GM18502 (cell line): Measurements from ENCODE around the gene ARHGAP18.

Experiments used
- ATAC-seq: cut with Tn5 transposase; IDR thresholded peaks from one replicate; pipeline ENCODE4 v1.9.1; 2021; ENCODE audit warnings: mild to moderate bottlenecking; ENCODE audit not compliant: unreplicated experiment, poor library complexity

Gene ARHGAP18

DNA sequence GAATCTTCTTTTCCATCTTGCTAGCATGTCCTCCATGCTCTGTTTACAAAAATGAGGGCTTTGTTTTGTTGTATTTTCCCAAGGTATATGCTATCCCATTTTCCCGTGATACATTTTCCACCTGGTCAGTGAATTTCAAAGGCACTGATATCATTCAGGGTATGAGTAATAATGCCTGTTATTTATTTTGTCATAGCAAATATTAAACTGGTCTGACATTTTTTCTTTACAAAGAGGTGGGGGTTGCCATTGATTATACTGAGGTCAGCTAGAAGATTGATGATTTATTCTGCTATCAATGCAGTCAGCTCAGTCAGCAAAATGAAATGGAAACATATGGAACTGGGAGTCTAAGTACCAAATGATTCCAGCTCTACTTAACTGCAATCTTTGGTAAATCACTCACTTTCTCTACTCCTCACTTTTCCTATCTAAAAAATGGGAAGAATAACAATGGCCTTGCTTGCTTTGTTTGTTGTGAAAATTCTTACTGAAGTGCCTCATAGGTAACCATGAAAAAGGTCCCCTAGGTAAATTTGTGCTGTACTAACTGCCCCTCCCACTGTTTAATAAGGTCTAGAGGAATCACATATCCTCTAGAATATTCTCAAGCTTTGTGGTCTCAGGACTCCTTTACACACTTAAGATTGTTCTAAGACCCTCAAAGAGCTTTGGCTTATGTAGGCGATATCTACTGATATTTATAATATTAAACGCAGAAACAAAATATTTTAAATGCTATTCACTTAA is 64.0 kb downstream of the ARHGAP18 start:
- ATAC-seq: no peak

- ATAC-seq: no peak
Observed at GRCh38 chr6:129645106-129645829, 64.7 kb downstream of the ARHGAP18 start.

DNA sequence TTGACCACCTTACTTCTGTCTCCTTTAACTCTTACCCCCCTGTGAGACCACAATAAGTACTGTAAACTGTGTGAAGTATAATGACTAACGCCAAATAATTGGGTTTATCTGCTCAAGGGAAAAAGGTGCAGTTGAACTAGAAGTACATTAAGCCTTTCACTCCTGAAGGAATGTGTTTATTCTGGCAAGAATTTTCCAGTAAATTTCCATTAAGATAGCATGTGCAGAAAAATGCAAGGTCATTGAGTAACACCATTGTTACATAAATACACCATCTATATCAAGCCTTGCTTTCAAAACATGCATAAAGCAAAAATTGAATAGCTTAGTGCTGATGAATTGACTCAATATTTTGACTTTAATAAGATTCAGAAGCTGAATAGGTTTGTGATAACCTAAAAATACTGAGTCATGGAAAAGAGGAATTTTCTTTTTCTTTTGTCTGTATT is 65.4 kb downstream of the ARHGAP18 start:
- no peak for ATAC-seq

- ATAC-seq: no peak
Observed at GRCh38 chr6:129643968-129644367, 66.0 kb downstream of the ARHGAP18 start.

DNA sequence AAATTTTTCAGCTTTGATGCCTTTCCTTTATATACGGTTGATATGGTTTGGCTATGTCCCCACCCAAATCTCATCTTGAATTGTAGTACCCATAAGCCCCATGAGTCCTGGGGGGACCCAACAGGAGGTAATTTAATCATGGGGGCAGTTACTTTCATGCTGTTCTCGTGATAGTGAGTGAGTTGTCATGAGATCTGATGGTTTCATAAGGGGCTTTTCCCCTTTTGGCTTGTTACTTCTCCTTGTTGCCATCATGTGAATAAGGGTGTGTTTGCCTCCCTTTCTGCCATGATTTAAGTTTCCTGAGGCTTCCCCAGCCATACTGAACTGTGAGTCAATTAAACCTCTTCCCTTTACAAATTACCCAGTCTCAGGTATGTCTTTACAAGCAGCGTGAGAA is 66.8 kb downstream of the ARHGAP18 start:
- ATAC-seq: no peak

GRCh38 chr6:129642322-129642721 is 67.7 kb downstream of the ARHGAP18 start:
- ATAC-seq: no peak

DNA sequence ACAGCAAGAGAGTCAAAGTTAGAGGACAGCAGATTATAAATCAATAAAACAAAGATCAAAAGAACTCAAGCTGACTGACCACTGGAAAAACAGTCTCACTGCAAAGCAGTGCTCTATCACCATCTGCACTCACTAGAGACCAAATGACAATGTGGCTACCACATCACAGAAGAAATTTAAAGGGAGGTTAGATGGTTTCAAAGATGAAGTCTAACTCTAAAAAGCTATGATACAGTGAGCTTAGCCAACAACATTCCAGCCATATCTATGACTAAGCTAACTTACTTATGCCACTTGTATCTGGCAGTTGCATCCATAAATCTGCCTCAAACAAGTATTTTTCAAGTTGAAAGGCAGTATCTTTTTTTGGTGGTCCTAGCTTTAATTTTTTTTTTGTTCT is 68.6 kb downstream of the ARHGAP18 start:
- ATAC-seq: no peak

DNA sequence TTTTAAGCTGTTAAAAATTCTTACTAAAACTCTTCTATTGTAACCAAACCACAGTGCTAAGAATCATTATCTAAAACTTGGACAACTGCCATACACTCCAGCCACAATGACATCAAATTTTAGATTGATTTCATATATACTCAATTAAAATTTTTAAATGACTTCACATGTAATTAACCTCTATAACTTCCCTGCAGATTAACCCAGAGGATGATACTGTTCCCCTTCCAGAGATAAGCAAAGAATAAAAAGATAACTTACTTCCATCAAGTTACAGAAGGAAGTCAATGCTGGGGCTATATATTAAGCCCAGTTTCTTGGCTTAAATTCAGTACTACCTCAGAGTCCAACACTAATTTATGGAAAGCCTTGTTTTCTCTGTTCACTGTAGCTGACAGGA is 71.3 kb downstream of the ARHGAP18 start:
- no peak for ATAC-seq

- ATAC-seq: no peak
Observed at GRCh38 chr6:129638055-129638684, 71.8 kb downstream of the ARHGAP18 start.

GRCh38 chr6:129637340-129638054 is 72.5 kb downstream of the ARHGAP18 start:
- ATAC-seq: no peak

- ATAC-seq: no peak
Observed at GRCh38 chr6:129635396-129636130, 74.4 kb downstream of the ARHGAP18 start.

DNA sequence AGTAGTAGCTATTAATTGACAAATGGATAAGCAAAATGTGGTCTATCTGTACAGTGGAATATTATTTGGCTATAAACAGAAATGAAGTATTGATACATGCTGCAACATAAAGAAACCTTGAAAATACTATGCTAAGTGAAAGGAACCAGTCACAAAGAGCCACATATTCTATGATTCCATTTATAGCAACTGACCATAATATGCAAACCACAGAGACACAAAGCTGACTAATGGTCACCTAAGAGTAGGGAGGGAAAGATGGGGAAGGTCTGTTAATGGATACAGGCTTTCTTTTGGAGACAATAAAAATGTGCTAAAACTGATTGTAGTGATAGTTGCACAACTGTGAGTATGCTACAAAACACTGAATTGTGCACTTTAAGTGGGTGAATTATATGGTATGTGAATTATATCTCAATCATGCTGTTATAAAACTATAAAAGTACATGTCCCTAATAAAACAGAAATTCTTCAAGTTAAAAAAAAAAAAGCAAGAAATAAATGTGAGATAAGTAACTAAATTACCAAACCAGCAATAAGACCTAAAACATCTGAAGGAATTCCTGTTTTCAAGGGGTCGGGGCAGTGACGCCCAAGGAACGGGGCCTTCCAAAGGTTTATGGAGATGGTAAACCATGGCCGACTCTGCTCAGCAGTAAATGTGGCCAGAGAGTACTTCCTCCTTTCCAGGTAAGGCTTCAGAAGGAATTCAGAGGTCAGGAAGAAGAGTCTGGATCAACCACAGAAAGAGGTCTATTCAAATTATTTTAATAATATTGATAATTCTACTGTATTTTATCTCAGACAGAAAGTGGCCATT is 75.4 kb downstream of the ARHGAP18 start:
- no peak for ATAC-seq

- ATAC-seq: no peak
Observed at GRCh38 chr6:129633529-129633928, 76.4 kb downstream of the ARHGAP18 start.

- ATAC-seq: no peak
Observed at GRCh38 chr6:129632172-129632613, 77.8 kb downstream of the ARHGAP18 start.

DNA sequence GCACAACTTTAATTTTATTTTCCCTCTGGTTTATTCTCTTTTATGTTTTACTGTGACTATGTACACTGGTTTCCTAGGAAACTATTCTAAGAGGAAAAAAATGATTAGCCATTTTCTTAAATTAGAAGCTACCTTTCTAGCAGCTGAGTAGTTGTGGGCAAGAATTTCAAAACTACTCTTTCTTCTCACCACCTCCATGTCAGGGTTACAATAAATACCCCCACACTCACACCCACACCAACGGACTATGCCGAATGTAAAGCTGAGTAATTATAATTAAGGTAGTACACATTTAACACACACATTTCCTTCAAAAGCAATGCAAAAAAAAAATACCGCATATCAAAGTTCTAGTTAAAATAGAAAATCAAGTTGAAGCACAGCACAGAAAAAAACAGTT is 78.9 kb downstream of the ARHGAP18 start:
- no peak for ATAC-seq

DNA sequence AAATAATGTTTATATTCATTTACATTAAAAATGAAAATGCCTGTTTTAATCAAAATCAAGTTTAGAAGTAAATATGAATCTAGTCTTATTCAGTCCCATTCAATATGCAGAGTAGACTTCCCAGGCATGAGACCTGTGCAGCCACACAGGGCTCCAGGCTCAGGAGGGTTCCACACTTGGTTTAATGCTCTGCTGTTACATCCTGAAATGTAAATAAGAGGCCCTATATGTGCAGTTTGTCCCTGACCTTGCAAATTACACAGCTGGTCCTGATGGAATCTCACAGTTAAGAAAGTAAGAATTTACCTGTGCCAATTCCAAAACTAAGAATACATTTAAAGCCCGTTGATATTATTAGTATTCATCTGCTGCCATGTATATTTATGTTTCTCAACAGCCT is 79.4 kb downstream of the ARHGAP18 start:
- no peak for ATAC-seq

GRCh38 chr6:129628101-129628815 is 81.7 kb downstream of the ARHGAP18 start:
- no peak for ATAC-seq

DNA sequence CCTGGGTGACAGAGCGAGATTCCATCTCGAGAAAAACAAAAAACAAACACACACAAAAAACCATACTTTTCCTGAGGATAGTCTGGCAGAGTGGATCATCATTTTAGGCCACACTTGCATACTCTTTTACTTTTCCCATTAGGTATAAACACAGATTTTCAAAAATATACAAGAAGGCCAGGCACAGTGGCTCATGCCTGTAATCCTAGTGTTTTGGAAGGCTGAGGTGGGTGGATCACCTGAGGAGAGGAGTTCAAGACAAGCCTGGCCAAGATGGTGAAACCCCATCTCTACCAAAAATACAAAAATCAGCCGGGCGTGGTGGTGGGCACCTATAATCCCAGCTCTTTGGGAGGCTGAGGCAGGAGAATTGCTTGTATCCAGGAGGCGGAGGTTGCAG is 85.5 kb downstream of the ARHGAP18 start:
- ATAC-seq: no peak
